CD4-positive, alpha-beta T cell treated with Interleukin-10 for 1 hour (primary cell): Measurements from ENCODE around the gene TMX2.
"Not testable (repeated sequence)": the region's sequence is repeated elsewhere in the genome, so short reads cannot be mapped to it uniquely, and the experiment has no call there.

Experiments used
- DNase-seq: peaks from one replicate; pipeline ENCODE4 v3.0.0-alpha.2; 2020

Gene TMX2

DNA sequence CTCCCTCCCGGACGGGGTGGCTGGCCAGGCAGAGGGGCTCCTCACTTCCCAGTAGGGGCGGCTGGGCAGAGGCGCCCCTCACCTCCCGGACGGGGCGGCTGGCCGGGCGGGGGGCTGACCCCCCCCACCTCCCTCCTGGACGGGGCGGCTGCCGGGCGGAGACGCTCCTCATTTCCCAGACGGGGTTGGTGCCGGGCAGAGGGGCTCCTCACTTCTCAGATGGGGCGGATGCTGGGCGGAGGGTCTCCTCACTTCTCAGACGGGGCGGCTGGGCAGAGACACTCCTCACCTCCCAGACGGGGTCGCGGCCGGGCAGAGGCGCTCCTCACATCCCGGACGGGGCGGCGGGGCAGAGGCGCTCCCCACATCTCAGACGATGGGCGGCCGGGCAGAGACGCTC is 4.3 kb downstream of the TMX2 start:
- not testable (repeated sequence) for DNase-seq

DNA sequence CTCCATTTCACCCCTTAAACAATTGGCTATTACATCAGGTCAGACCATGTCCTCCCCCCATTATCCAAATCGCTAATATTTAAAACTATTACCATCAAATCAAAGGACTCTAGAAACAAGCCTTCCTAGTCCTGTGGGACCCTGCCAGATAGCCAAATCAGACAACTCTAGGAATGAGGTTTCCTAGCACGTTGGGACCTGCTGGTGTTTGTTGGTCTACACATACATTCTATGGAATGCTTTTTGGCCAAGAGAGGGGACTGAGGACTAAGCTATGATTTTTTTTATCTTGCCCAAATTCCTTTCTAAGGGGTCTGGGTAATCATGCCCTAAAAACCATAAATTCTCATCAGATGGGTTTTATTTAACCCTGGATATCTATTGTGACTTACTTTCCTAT is 14.8 kb downstream of the TMX2 start:
- DNase-seq, result no peak

DNA sequence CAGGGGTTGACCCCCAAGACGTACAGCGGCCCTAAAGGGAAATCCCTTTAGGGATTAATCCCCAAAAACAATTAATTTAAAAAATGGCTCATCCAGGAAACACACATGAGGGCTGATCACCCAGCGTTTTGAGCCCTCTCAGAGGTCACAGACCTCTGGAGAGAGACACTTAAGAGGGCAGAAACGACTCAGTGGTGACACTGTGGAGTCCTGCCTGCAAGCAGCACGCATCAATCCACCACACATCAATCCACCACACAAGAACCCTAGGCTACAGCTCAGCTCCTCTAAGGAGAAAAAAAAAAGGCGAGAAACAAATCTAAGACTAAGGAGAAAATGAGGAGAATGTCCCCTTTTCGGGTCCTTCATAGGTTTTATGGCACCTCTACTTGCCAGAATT is 16.4 kb downstream of the TMX2 start:
- no peak for DNase-seq

DNA sequence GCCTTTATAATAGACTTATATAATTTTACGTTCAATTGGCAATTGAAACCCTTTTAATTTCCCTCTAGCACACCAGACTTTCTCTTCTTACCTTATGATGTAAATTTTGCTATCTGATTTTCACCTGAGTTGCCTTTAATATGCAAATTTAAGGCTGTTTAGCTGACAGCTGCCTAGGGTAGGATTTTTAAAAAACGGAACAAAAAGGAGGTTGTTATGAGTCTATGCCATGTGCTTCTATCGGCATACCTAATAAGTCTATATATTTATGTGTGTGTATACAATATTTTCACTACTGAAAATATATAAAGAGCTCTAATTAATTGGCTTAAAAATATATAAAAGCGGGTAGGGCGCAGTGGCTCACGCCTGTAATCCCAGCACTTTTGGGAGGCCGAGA is 17.1 kb downstream of the TMX2 start:
- no peak for DNase-seq

DNA sequence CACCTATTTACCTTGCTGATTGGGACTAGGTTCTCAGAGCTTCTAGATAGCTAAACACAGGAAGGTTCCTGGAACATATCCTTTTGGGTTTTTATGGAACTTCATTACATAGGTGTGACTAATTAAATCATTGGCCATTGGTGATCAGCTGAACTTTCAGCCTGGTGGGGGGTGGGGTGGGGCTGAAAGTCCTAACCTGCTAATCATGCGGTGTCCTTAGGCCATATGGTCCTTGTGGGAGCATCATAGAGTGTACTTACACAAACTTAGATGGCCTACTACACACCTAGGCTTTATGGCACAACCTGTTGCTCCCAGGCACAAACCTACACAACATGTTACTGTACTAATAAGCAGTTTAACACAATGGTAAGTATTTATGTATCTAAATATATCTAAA is 20.3 kb downstream of the TMX2 start:
- no peak for DNase-seq

DNA sequence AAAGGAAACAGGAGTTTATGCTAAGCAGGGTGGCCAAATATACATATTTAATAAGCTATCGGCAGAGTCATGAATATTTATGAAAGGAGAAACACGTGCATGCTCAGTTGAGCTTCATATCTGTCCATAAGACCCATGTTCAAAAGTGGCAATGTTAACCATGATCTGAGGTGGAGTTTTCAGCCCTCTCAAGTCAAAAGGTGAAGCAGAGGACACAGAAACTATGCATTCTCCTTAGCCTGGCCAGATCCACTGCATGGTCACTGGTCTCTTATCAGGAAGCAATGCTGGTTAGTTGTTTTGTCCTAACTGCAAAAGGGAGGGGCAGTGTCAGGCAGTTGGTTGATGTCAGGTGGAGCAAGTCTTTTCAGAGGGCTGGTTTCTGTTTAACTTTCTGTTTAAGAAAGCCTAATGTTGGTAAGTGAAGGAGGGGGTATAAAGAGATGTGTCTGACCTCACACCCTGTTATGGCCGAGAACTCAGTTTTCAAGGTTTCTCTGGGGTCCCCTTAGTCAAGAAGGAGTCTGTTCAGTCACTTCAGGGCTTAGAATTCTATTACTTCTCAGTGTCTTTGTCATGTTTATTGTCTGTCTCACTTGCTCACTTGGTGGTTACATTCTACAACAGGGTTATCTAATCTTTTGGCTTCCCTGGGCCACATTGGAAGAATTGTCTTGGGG is 23.4 kb downstream of the TMX2 start:
- no peak for DNase-seq

DNA sequence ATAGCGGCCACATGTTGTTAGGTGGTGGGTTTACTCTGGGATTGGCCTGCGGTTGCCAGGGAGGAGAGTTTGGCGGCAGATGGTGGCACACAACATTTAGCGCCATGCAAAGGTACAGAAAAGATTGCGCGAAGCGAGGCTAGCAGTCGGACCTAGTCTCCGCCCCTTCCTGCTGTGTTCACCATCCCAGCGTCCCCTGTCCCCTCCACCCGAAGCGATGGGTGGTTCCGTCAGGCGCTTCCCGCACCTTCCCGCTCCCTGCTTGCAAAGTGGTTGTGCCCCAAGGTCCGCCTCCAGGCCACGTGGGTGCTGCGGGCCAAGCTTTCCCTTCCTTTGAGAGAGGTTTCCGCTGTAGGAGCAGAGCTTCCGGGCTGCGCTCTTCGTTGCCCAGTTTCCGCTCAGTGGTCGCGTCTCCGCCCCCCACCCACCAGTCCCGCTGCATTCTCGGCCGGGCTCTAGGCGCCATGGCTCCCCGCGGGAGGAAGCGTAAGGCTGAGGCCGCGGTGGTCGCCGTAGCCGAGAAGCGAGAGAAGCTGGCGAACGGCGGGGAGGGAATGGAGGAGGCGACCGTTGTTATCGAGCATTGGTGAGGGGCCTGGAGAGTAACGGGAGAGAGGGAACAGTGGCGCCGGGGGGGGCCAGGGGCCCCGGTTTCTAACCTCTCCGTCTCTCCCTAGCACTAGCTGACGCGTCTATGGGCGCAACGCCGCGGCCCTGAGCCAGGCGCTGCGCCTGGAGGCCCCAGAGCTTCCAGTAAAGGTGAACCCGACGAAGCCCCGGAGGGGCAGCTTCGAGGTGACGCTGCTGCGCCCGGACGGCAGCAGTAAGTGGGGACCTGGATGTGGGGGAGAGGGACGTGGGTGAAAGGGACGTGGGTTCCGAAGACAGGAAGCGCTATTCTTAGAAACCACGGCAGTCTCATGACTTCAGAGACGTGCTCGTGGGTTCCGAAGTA is 29.0 kb downstream of the TMX2 start, which contains the start of gene SELENOH:
Gene SELENOH (plus strand): TSS at position 360 of the 955 bp plus-strand sequence. CDS start 105 bp downstream, at position 465.
- peak; percentile 94 for DNase-seq

DNA sequence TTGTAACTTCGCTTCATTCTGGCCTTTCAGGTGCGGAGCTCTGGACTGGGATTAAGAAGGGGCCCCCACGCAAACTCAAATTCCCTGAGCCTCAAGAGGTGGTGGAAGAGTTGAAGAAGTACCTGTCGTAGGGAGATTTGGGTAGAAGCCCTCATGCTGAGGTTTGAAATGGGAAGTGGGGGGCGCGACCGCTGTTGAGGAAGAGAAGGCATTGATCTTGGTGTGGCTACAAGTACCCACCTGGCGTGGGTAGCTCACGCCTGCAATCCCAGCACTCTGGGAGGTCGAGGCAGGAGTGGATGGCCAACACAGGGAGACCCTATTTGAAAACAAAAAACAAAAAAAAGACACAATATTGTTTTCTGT is 29.7 kb downstream of the TMX2 start:
- DNase-seq, result no peak

DNA sequence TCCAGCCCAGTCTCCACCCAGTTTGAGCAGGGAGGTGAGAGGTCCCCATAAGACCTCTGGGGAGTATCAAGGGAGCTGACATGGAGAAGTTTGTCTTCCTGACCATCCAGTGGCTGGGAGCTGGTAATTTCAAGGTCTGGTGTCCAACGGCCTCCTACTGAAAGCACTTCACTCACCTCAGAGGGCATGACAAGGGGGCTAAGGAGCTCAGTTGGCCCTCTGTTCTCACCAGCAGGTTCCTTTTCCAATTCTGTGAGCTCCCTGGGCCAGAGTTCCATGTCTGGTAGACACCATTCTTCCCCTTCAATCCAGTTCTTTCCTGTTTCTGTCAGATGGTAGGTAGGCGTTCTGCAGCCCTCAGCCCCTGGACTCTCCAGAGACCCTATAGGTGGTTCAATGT is 32.0 kb downstream of the TMX2 start:
- DNase-seq, result no peak

DNA sequence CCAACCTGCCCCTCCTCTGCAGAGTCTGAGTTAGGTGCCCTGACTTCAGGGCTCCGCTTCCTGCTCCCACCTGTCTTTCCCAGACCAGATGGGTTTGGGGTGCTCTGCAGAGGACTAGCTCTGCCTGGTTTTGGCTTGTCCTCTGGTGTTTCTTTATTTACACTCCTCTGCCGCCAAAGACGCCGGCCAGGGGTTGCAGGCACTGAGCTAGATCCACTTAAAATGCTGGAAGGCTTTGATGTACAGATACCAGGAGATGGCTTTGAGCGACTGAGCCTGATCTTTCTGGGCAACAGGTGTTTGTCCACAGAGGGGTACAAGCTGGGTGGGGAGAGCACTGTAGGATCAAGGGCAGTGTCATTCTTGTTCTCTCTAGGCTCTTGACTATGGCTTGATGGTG is 32.8 kb downstream of the TMX2 start:
- DNase-seq, result no peak

DNA sequence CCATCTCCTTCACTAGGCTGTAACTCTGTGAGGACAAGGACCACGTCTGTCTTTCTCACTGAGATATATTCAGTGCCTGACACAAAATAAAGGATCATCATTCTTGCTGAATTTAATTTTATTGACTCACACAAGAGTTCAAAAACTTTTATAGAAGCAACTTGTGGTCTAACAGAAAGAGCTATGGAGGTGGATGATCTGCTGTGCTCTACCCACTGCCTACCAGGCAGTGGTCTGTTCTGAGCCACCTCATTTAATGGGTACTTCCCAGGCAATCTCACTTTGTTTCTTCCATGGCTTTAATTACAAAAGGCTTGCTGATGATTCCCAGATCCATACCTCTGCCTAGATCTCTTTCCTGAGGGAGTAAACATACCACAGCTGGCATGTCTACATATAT is 34.5 kb downstream of the TMX2 start:
- no peak for DNase-seq

DNA sequence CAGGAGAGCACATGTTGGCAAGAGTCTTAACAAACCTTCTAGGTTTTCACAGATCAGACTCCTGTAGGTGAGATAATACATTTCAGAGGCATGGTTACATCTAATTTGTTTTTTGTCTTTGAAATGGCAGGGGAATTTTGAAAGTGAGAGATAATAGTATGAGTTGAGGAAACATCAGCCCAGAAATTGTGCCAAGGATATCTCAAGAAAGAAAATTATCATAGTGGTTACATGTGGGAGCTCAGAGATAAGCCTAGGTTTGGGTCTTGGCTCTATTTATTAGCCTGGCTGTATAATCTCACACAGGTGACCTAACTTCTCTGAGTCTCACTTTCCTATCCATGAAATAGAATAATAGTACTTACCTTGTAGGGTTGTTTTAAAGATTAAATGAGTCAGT is 38.8 kb downstream of the TMX2 start:
- no peak for DNase-seq

DNA sequence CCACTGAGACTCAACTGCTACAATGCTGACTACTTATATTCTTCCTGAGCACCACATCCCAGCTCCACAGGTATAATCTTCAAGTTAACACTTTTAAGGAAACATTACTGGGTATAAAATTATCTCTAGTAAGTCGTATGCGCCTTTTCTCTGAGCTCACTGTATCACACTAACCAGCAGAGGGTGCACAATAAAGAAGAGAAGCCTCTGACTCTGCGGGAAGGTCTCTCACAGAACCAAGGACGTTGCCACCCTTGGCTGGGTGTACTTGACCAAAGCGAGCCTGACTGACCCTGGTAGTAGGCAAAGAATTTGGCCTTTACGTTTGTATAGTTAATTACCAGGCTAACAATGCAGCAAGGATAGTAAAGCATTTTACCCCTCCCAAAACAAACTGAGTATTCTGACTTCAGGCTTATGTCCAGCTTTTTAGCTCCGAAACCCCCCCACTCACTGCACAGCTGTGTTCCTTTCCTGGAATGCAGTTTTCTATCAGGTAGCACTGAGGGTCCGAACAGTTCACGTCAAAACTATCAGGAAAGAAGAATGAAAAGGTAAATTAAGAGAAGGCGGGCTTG is 39.4 kb downstream of the TMX2 start, which contains the start of gene BTBD18:
Gene BTBD18 (minus strand): TSS at position 144 of the 578 bp plus-strand sequence. CDS start 631 bp downstream, outside the sequence.
- DNase-seq, result peak; percentile 20

DNA sequence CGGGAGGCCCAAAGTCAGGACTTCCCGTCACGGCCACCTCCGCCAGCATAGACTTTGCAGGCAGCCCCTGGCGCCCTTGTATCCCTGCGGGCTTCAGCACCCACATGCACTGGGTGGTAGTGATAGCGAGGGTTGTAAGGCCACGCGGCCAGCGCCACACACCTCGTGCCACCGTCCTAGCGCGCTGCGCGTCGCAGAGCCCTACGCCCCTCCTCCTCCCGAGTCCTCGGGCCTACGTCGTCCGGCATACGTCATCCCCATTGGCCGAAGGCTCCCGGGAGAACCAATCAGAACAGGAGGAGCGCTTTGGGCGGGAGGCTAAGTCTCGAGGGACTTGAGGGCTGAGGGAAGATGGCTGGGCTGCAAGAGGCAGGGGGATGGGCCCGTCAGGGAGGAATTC is 40.6 kb downstream of the TMX2 start:
- no peak for DNase-seq

DNA sequence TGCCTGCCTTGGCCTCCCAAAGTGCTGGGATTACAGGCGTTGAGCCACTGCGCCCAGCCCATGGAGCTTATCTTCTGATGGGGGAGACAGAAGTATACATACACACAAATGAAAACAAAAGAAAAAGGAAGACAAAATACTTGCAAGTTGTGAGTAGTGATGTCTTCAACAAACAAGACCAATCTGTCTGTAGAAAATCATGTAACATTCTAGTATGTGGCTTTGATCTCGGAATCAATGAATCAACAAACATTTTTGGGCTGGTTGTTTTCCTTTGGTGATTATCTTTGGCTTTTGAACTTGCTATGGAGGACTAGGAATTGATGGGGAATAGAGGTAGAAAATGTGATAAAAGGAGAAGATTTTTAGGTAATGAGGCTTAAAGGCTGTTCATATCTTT is 45.8 kb downstream of the TMX2 start:
- DNase-seq, result no peak

DNA sequence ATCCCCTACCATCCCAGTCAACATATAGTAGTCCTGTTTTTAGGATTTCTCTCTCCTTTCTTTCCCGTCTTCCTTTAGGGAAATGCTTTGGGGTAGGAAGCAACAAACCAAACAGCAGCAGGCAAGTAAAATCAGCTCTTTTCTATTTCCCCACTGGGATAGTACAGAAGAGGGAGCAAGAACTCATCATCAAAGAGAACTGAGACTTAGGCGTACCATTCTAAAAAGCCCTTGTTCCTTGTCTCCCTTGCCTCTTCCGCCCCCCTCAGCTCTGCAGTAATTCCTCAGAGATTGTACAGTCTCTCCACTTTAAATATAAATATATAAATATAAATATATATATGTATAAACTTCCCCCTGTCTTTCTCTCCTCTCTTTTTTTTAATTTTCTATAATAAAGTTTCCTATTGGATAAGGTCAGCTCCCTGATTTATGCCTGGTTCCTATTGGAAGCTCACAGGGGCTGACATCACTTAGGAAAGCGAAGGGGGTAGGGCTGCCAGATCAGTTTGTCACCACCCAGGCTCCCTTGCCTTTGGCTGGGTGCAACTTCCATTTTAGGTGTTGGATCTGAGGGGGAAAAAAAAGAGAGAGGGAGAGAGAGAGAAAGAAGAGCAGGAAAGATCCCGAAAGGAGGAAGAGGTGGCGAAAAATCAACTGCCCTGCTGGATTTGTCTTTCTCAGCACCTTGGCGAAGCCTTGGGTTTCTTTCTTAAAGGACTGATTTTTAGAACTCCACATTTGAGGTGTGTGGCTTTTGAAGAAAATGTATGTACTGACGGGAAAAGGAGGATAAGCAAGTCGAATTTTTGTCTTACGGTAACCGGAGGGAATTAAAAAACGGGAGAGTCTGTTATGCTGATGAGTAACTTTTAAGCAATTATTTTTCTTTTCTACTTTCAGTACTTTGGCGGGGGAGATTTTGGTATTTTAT is 49.2 kb downstream of the TMX2 start, which contains the start of gene CTNND1:
Gene CTNND1 (plus strand): TSS at position 502 of the 934 bp plus-strand sequence. CDS start 29,677 bp downstream, outside the sequence.
- DNase-seq, result peak; percentile 10

DNA sequence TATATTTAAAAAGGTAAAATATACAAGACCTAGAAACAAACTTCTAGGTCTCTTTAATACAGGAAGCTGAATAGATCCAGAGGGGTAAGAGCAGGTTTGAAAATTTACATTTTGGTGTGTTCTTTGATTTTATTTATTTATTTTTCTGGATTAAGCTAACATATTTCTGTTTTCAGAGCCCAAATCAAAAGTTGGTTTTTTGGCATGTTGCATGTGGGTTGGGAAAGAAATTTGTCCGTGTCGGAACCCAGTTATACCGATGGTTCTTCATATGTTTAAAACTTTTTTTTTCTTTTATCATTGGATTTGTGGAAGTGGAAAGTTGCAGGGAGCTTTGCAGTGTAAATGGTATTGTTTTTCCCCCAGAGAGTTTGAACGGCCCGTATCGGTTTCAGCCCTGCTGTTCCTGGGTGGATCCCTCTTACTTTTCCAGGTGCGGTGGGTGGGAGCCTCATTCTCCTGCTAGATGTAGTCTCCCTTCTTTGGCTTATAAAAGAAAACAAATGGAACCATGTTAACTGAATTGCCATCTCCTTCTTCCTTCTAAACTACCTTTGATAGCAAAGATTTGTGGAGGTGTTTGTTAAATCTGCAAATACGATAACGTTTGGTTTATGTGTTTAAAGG is 50.0 kb downstream of the TMX2 start:
- no peak for DNase-seq

DNA sequence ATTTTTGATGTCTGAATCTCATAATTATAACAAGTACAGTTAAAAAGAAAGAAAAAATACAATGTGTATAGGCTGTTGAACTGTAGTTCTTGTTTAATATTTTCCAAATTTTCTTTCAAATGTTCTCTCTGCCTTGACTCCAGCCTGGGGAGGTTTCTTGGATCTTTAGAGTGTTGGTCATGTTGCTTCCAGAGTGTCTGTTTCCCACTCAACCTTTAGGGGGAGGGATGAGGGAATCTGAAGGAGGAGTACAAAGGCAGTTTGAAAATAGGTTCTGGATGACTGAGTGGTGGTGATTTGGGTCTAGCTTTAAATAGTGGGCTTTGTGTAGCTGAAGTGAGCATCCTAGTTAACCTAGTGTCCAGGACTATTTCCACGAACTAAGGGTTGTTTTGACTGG is 51.2 kb downstream of the TMX2 start:
- DNase-seq, result no peak

DNA sequence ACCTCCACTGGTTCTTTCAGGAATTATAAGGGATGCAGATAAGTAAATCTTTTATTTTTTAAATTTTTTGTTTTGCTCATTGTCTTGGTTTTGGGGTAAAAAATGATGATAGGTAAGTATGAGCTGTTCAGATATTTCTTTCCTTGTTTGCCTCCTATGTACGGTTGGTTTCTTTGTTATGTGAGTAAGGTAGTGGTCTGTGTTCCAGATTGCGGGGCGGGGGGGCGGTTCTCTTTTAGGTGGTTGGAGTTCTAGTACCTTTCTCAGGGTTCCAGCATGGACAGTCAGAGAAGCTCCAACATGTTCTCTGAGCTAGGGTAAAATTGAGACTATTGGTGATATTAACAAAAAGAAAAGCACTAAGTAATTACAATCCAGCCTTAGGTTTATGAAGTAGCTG is 51.6 kb downstream of the TMX2 start:
- DNase-seq, result no peak

DNA sequence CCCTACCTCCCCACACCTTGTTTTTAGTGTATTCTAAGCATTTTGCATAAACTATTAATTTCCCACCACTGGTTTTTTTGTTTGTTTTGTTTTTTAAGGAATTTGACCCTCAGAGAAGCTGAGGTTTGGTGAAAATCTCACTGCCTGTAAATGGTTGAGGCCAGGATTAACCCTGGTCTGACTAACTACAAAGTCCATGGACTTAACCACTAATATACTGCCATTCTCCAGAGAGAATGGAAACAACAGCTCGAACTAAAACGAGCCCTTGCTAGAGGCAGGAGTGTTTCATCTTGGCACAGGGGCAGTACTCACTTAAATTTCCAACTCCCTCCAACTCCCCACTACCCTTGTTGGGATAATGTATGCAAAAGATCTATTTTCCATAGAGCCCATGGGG is 52.2 kb downstream of the TMX2 start:
- DNase-seq, result no peak

DNA sequence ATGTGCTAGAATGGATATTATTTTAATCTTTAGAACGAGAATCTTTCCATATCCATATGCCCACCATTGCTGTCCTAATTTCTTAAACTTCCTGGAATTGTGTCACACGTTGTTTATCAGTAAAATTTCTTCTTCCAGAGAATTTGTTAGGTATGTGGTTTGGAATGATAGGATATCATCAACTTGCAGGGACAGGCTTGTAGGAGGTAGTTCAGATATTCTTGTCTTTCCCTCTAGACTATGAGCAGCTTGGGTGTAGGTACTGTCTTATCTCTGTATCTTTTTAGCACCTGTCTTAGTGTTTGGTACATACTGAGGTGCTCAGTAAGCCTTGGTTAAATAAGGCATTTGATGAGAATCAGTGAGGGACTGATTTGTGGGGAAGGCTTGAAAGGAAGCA is 52.6 kb downstream of the TMX2 start:
- no peak for DNase-seq

DNA sequence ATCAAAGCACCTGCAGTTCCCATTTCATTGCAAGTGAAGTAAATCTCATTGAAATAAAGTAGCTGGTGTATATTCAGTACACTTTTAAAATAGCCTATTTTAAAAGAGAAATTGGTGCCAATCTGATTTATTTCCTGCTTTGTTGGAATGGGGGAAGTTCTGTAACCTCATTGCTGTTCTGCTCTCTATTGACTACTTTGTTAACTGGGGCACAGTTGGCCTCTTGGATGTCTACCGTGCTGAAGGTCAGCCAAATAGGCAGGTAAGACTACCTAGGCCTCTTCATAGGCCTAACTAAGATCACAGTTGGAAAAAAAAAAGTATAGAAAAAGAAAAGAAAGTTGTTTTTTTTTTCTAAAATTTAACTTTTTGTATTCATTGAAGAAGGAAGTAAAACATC is 58.4 kb downstream of the TMX2 start:
- no peak for DNase-seq
